GM12878 (cell line): Measurements from ENCODE around the gene RTF2. TPM values are rescaled to one million over a fixed set of nuclear protein-coding genes. Genes with fewer than 3 reads are reported as not detected.

Experiments
- ATAC-seq: fragments of 200-7000 bp; cut with Tn5 transposase; 3 replicates; pipeline ENCODE4 v1.9.1; 2020; ENCODE audit warnings: mild to moderate bottlenecking, moderate library complexity
- BruUV-seq: library from RNA; stranded (reverse); fragments of 400-500 nt; replicated peaks from 2 replicates; lab custom pipeline; 2021; lab: Mats Ljungman, UMichigan
- CTCF ChIA-PET: fragments of 300-600 bp; sonication (Branson Sonifier 250); formaldehyde crosslinking; extraction: SDS; loops from one replicate; lab custom pipeline; 2021; ENCODE audit warnings: inconsistent platforms; lab: Yijun Ruan, JAX
- POLR2A ChIA-PET: fragments of 350-600 bp; formaldehyde crosslinking; extraction: SDS; loops from one replicate; lab custom pipeline; 2021; ENCODE audit warnings: inconsistent platforms; lab: Charles Lee
- RAD21 ChIA-PET: fragments of 300-600 bp; sonication (Branson Sonifier 250); formaldehyde crosslinking; loops from one replicate; lab custom pipeline; 2023; ENCODE audit warnings: antibody characterized with exemption; ENCODE audit not compliant: unreplicated experiment; lab: Charles Lee
- SMC1A ChIA-PET: fragments of 300-600 bp; sonication (Branson Sonifier 250); formaldehyde crosslinking; loops from one replicate; lab custom pipeline; 2023; ENCODE audit not compliant: unreplicated experiment, uncharacterized antibody; lab: Charles Lee
- DNase-seq: peaks from one replicate; pipeline ENCODE4 v3.0.0-alpha.2; 2011; ENCODE audit warnings: low read depth, low spot score
- FAIRE-seq: peaks from 3 replicates; lab custom pipeline; 2011; peaks lifted over from hg19 to GRCh38; lab: Jason Lieb, UNC
- H2AFZ ChIP-seq: 2 replicates; pipeline ENCODE4 v1.6.0; 2011; ENCODE audit warnings: low read depth, low read length, control low read depth; ENCODE audit not compliant: control insufficient read depth
- H3K27ac ChIP-seq: 2 replicates; pipeline ENCODE4 v1.5.1; 2011; ENCODE audit warnings: control low read depth; ENCODE audit not compliant: control insufficient read depth, insufficient read depth
- H3K27me3 ChIP-seq, 2 experiments: replicated peaks in 1 of 2; 2 replicates each; pipeline versions ENCODE4 v1.6.0 to v1.6.1; 2011; ENCODE audit warnings: low read length in 1 of 2; ENCODE audit not compliant: control insufficient read depth in 2 of 2, insufficient read depth in 2 of 2
- H3K36me3 ChIP-seq, 2 experiments: 2 replicates each; pipeline ENCODE4 v1.5.1; 2011; ENCODE audit warnings: low read length in 1 of 2; ENCODE audit not compliant: control insufficient read depth in 2 of 2, insufficient read depth in 2 of 2
- H3K4me1 ChIP-seq: 2 replicates; pipeline ENCODE4 v1.6.1; 2011; ENCODE audit warnings: mild to moderate bottlenecking, low read length, moderate library complexity, mixed read lengths; ENCODE audit not compliant: control insufficient read depth, insufficient read depth
- H3K4me2 ChIP-seq: 2 replicates; pipeline ENCODE4 v1.6.0; 2011; ENCODE audit warnings: control low read depth; ENCODE audit not compliant: control insufficient read depth, insufficient read depth
- H3K4me3 ChIP-seq: fragments of 200-600 bp; sonication (generic); 2 replicates; pipeline ENCODE4 v1.5.1; 2016
- H3K79me2 ChIP-seq: 2 replicates; pipeline ENCODE4 v1.6.0; 2011; ENCODE audit warnings: low read length; ENCODE audit not compliant: control insufficient read depth, insufficient read depth
- H3K9ac ChIP-seq: 2 replicates; pipeline ENCODE4 v1.8.0; 2011; ENCODE audit warnings: low read length, control low read depth, mixed read lengths; ENCODE audit not compliant: control insufficient read depth, insufficient read depth
- H3K9me3 ChIP-seq: replicated peaks from 3 replicates; pipeline ENCODE4 v1.5.1; 2011; ENCODE audit warnings: mild to moderate bottlenecking, low read length; ENCODE audit not compliant: control insufficient read depth, insufficient read depth
- H4K20me1 ChIP-seq: 2 replicates; pipeline ENCODE4 v1.6.0; 2011; ENCODE audit not compliant: control insufficient read depth, insufficient read depth
- IRF4 ChIP-seq: IDR thresholded peaks from 2 replicates; pipeline ENCODE4 v1.6.1; 2011; ENCODE audit warnings: low read depth, low read length
- PRDM15 ChIP-seq: fragments of 450-650 bp; formaldehyde crosslinking; IDR thresholded peaks from 2 replicates; pipeline ENCODE4 v1.4.0; 2020; ENCODE audit warnings: mild to moderate bottlenecking, moderate library complexity
- SKIL ChIP-seq: fragments of 450-650 bp; IDR thresholded peaks from 2 replicates; pipeline ENCODE4 v1.6.1; 2017; ENCODE audit warnings: mild to moderate bottlenecking, low read depth, inconsistent platforms; ENCODE audit not compliant: poor library complexity, severe bottlenecking
- SMAD5 ChIP-seq: IDR thresholded peaks from 2 replicates; pipeline ENCODE4 v1.6.1; 2016; ENCODE audit warnings: antibody characterized with exemption, low read depth
- ZNF622 ChIP-seq: fragments of 450-650 bp; IDR thresholded peaks from 2 replicates; pipeline ENCODE4 v1.6.1; 2017; ENCODE audit warnings: mild to moderate bottlenecking, inconsistent platforms
- WGBS: methylation state at CpG from one replicate; pipeline ENCODE4 v1.1.6; 2016; ENCODE audit warnings: low lambda C conversion rate; ENCODE audit not compliant: insufficient replicate concordance, insufficient coverage; ENCODE audit errors: missing lambda C conversion rate; 5-methylcytosine and 5-hydroxymethylcytosine counted together
- in situ Hi-C: fragments of 300-500 bp; cut with MboI; formaldehyde crosslinking; loops from 9 replicates; pipeline ENCODE4 v1.14.3; 2018; ENCODE audit warnings: mixed read lengths
- intact Hi-C: fragments of 100-400 bp; cut with micrococcal nuclease; formaldehyde crosslinking; loops from one replicate; pipeline ENCODE4 v1.14.2; 2022; ENCODE audit not compliant: unreplicated experiment
- polyA plus RNA-seq, 11 experiments: library from polyadenylated mRNA; depleted of rRNA in 4 of 11; unstranded in 6 of 11; stranded (reverse) in 5 of 11; fragments of >200 nt; fragmentation: Nextera tagmentation in 4 of 11; fragmentation: Illumina TruSeq in 1 of 11; extraction: Ambion mirVana in 4 of 11; extraction: Trizol in 1 of 11; gene quantifications; 1 replicate in 1 of 11; 2 replicates in 10 of 11; pipeline versions ENCODE4 v1.2.1 to v1.2.3, GENCODE V29; 2011 to 2016; ENCODE audit warnings: inconsistent platforms in 2 of 11, missing spikeins in 2 of 11, low read depth in 1 of 11
- total RNA-seq, 4 experiments: library from RNA; depleted of rRNA in 3 of 4; stranded (reverse); fragments of >200 nt in 3 of 4; fragmentation: Illumina TruSeq in 1 of 4; extraction: Trizol in 1 of 4; gene quantifications; 2 replicates each; pipeline versions ENCODE4 v1.2.1 to v1.2.3, GENCODE V29; 2013 to 2021

RTF2 gene
- total and polyA plus RNA-seq, 10 of the 15 experiments (the other 5 are each of a cell fraction or from before 2014, with no cell fraction given), result 66.2 to 133 (median 82.9) TPM

- Histone ChIP-seq H3K79me2 (no peaks in the 10 kb centered on the region), H3K27me3 (no peaks in the 10 kb centered on the region), H3K4me3 (no peak overlapping the region), H4K20me1 (no peaks in the 10 kb centered on the region), H3K4me1 (peaks cover 4% of the 10 kb centered on the region), H3K27ac (no peak overlapping the region), H3K4me2 (no peak overlapping the region), H3K36me3 (no peaks in the 10 kb centered on the region), H2AFZ (no peak overlapping the region), H3K9me3 (no peaks in the 10 kb centered on the region), H3K9ac (no peak overlapping the region)
- POLR2A ChIA-PET, result no interaction called here
- CTCF ChIA-PET, result no interaction called here
- no peak for FAIRE-seq
- ATAC-seq, result no peak
- intact Hi-C loops, result no loop called here
- 72% methylated on average over 4 of the region's 4 CpGs for WGBS
- no peak for DNase-seq
- no TSS peak for BruUV-seq
- RAD21 ChIA-PET, result interaction anchor here (1.6 kb wide), 1 partner anchor 23 kb away, joined by 3 read pairs; no protein-coding TSS in a partner anchor
- no peak for TF ChIP-seq PRDM15 (CRISPR knock-in tag)
- TF ChIP-seq ZNF622, result no peak
- no peak for TF ChIP-seq SKIL
- no peak for TF ChIP-seq IRF4
- TF ChIP-seq SMAD5, result no peak
- in situ Hi-C loops, result no loop called here
- SMC1A ChIA-PET, result interaction anchor here (1.0 to 1.8 kb wide), 5 partner anchors 9 to 40 kb away, joined by 3 to 5 read pairs (median 4); partner anchors contain the start of gene CASS4
Measured at GRCh38 chr20:56422824-56423189, 45.6 kb upstream of the RTF2 start.
